PC-3 (cell line): Measurements from ENCODE around the gene DIP2C. TPM values are rescaled to one million over a fixed set of nuclear protein-coding genes. Genes with fewer than 3 reads are reported as not detected.

Source experiments
- ATAC-seq: fragments of 200-7000 bp; cut with Tn5 transposase; 2 replicates; pipeline ENCODE4 v1.9.1; 2020; ENCODE audit warnings: mild to moderate bottlenecking, moderate library complexity
- BruUV-seq: library from RNA; stranded (reverse); fragments of 400-500 nt; replicated peaks from 2 replicates; lab custom pipeline; 2021; lab: Mats Ljungman, UMichigan
- CTCF ChIA-PET: fragments of 300-600 bp; sonication (Branson Sonifier 250); formaldehyde crosslinking; loops from one replicate; lab custom pipeline; 2022; ENCODE audit warnings: antibody characterized with exemption; lab: Charles Lee
- POLR2A ChIA-PET: fragments of 300-600 bp; sonication (Branson Sonifier 250); formaldehyde crosslinking; loops from one replicate; lab custom pipeline; 2022; ENCODE audit warnings: antibody characterized with exemption; ENCODE audit not compliant: unreplicated experiment; lab: Charles Lee
- DNase-seq: peaks from one replicate; pipeline ENCODE4 v3.0.0-alpha.2; 2015
- H2AFZ ChIP-seq: fragments of 300-600 bp; sonication (generic); 2 replicates; pipeline ENCODE4 v1.6.0; 2016; ENCODE audit warnings: antibody characterized with exemption, low read length
- H3F3A ChIP-seq: fragments of 300-600 bp; sonication (generic); one replicate; pipeline ENCODE4 v1.6.0; 2017; ENCODE audit warnings: antibody characterized with exemption, low read length, control low read depth, mild to moderate bottlenecking; ENCODE audit not compliant: unreplicated experiment
- H3K27ac ChIP-seq: fragments of 300-600 bp; sonication (generic); 2 replicates; pipeline ENCODE4 v1.5.1; 2016; ENCODE audit warnings: mild to moderate bottlenecking, low read length
- H3K27me3 ChIP-seq: fragments of 300-600 bp; sonication (generic); 2 replicates; pipeline ENCODE4 v1.6.1; 2016; ENCODE audit warnings: low read length, mixed read lengths
- H3K36me3 ChIP-seq: fragments of 300-600 bp; sonication (generic); 2 replicates; pipeline ENCODE4 v1.6.1; 2016; ENCODE audit warnings: low read depth, mixed run types, low read length, mixed read lengths
- H3K4me1 ChIP-seq: fragments of 300-600 bp; sonication (generic); 2 replicates; pipeline ENCODE4 v1.5.1; 2016; ENCODE audit warnings: low read length; ENCODE audit not compliant: insufficient read depth
- H3K4me2 ChIP-seq: fragments of 300-600 bp; sonication (generic); 2 replicates; pipeline ENCODE4 v1.6.0; 2016; ENCODE audit warnings: low read length
- H3K4me3 ChIP-seq: fragments of 300-600 bp; sonication (generic); 2 replicates; pipeline ENCODE4 v1.5.1; 2016; ENCODE audit warnings: mild to moderate bottlenecking, low read length, mixed read lengths
- H3K79me2 ChIP-seq: fragments of 300-600 bp; sonication (generic); 2 replicates; pipeline ENCODE4 v1.6.1; 2017; ENCODE audit warnings: low read length, mixed read lengths
- H3K9ac ChIP-seq: fragments of 300-600 bp; sonication (generic); 2 replicates; pipeline ENCODE4 v1.6.0; 2016; ENCODE audit warnings: mild to moderate bottlenecking, low read length
- H3K9me2 ChIP-seq: fragments of 300-600 bp; sonication (generic); replicated peaks from 2 replicates; pipeline ENCODE4 v1.6.1; 2016; ENCODE audit warnings: mixed run types, low read length, mixed read lengths
- H3K9me3 ChIP-seq: fragments of 300-600 bp; sonication (generic); 2 replicates; pipeline ENCODE4 v1.6.1; 2016; ENCODE audit warnings: low read length, mixed read lengths
- H4K20me1 ChIP-seq: fragments of 300-600 bp; sonication (generic); 2 replicates; pipeline ENCODE4 v1.6.1; 2016; ENCODE audit warnings: low read length, mixed read lengths
- CTCF ChIP-seq: fragments of 300-600 bp; sonication (generic); conservative IDR thresholded peaks from 2 replicates; pipeline ENCODE4 v1.5.1; 2017; ENCODE audit warnings: antibody characterized with exemption, low read depth, mild to moderate bottlenecking, low read length
- EZH2 ChIP-seq: fragments of 300-600 bp; sonication (generic); IDR thresholded peaks from one replicate; pipeline ENCODE4 v1.6.1; 2017; ENCODE audit warnings: antibody characterized with exemption, mild to moderate bottlenecking, low read length; ENCODE audit not compliant: unreplicated experiment
- EZH2phosphoT487 ChIP-seq: fragments of 300-600 bp; sonication (generic); IDR thresholded peaks from 2 replicates; pipeline ENCODE4 v1.6.1; 2018; ENCODE audit warnings: mild to moderate bottlenecking, antibody characterized with exemption, low read length, borderline replicate concordance
- intact Hi-C: fragments of 100-400 bp; cut with micrococcal nuclease; formaldehyde crosslinking; loops from 2 replicates; pipeline ENCODE4 v1.9.0; 2023
- total RNA-seq: library from RNA; depleted of rRNA; stranded (reverse); fragments of >200 nt; gene quantifications from 2 replicates; pipeline ENCODE4 v1.2.3, GENCODE V29; 2014

DIP2C gene
- total RNA-seq, 1 experiment from 2014 or later = 3.1 TPM

GRCh38 chr10:436911-437665, 252.4 kb downstream of the DIP2C start:
- Histone ChIP-seq H3K9ac (no peak overlapping the region), H3K4me2 (peak overlapping the region; percentile 34; the same call in 1 of the 2 replicates), H3K9me3 (no peaks in the 10 kb centered on the region), H3K4me1 (no peaks in the 10 kb centered on the region), H3K36me3 (no peaks in the 10 kb centered on the region), H3K27ac (no peak overlapping the region), H3K4me3 (no peak overlapping the region), H4K20me1 (no peaks in the 10 kb centered on the region), H3K9me2 (no peaks in the 10 kb centered on the region), H3K79me2 (no peaks in the 10 kb centered on the region), H3K27me3 (no peaks in the 10 kb centered on the region), H3F3A (no peaks in the 10 kb centered on the region), H2AFZ (no peak overlapping the region)
- no TSS peak for BruUV-seq
- DNase-seq = peak; percentile 80
- no peak; the same call in 1 of the 2 replicates for ATAC-seq
- ChIA-PET POLR2A (interaction anchor here (0.5 to 0.6 kb wide), 2 partner anchors 46 to 107 kb away, joined by 3 to 5 read pairs; no protein-coding TSS in a partner anchor), CTCF (interaction anchor here (0.9 kb wide), 1 partner anchor 107 kb away, joined by 3 read pairs; no protein-coding TSS in a partner anchor)
- intact Hi-C loops = loop anchor here (5.0 kb wide), 1 partner anchor 100 kb away; no protein-coding TSS in a partner anchor
- TF ChIP-seq EZH2phosphoT487 = no peak
- TF ChIP-seq EZH2 = no peak
- no peak for TF ChIP-seq CTCF

DNA sequence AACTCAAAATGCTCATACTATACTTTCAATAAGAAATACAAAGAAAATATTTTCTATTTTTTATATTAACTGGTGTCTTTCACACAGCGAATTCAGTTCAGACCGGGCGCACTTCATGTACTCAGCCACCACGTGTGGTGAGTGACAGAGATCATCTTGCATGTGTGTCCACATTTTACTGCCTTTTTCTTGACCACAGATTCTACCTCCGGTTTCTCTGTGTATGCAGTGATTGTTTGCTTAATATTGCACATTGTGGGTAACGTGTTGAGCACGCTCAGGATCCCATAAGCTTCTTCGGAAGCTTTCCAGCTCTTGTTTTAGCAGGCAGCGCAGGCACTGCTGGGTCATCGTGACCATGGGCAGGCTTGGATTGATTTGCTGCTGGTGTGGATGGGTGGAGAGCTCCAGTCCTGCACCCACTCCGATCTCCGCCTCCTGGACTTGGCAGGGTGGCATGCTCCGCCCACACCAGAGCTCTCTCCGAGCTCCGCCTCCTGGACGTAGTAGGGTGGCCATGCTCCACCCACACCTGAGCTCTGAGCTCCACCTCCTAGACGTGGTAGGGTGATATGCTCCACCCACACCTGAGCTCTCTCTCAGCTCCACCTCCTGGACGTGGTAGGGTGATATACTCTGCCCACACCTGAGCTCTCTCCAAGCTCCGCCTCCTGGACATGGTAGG, 253.3 kb downstream of the DIP2C start:
- Histone ChIP-seq H3K9ac (peak overlapping the region; percentile 12; the same call in 1 of the 2 replicates), H3F3A (no peaks in the 10 kb centered on the region), H2AFZ (no peak overlapping the region), H3K79me2 (no peaks in the 10 kb centered on the region), H3K4me1 (no peaks in the 10 kb centered on the region), H3K36me3 (no peaks in the 10 kb centered on the region), H4K20me1 (no peaks in the 10 kb centered on the region), H3K27ac (peak overlapping the region; percentile 71), H3K9me3 (no peaks in the 10 kb centered on the region), H3K4me2 (peak overlapping the region; percentile 39; the same call in 1 of the 2 replicates), H3K9me2 (no peaks in the 10 kb centered on the region), H3K4me3 (no peak overlapping the region), H3K27me3 (no peaks in the 10 kb centered on the region)
- BruUV-seq = no TSS peak
- ChIA-PET CTCF (interaction anchor here (0.5 to 0.9 kb wide), 2 partner anchors 77 to 106 kb away, joined by 3 to 8 read pairs; no protein-coding TSS in a partner anchor), POLR2A (interaction anchor here (0.5 to 1.0 kb wide), 2 partner anchors 75 to 107 kb away, joined by 3 to 6 read pairs; no protein-coding TSS in a partner anchor)
- intact Hi-C loops = loop anchor here (5.0 kb wide), 1 partner anchor 99 kb away; no protein-coding TSS in a partner anchor
- ATAC-seq (peak; percentile 90), DNase-seq (peak; percentile 79)
- TF ChIP-seq CTCF (no peak), EZH2 (no peak), EZH2phosphoT487 (no peak)
